Endothelial cell of umbilical vein (primary cell): ENCODE measurements around the gene SELENOF.

Experiments used
- CTCF ChIP-seq, 2 donors: IDR thresholded peaks; 1 replicate in 1 of 2; 2 replicates in 1 of 2; pipeline ENCODE4 v1.5.1; 2011; ENCODE audit warnings: low read length in 2 of 2, mild to moderate bottlenecking in 2 of 2, moderate library complexity in 2 of 2, control low read depth in 1 of 2, inconsistent platforms in 1 of 2, low read depth in 1 of 2; ENCODE audit not compliant: insufficient read depth in 1 of 2; ENCODE audit errors: extremely low read depth in 1 of 2
- EZH2 ChIP-seq: IDR thresholded peaks from 2 replicates; pipeline ENCODE4 v1.6.1; 2012; ENCODE audit warnings: borderline replicate concordance, low read depth, mild to moderate bottlenecking, moderate library complexity, low read length, inconsistent platforms; ENCODE audit not compliant: severe bottlenecking
- FOS ChIP-seq: IDR thresholded peaks from 2 replicates; pipeline ENCODE4 v1.6.1; 2011; ENCODE audit warnings: mild to moderate bottlenecking, low read length, moderate library complexity, borderline replicate concordance; ENCODE audit not compliant: insufficient read depth
- JUN ChIP-seq: IDR thresholded peaks from 2 replicates; pipeline ENCODE4 v1.6.1; 2011; ENCODE audit warnings: borderline replicate concordance, low read depth; ENCODE audit not compliant: insufficient read length, insufficient read depth
- MAX ChIP-seq: IDR thresholded peaks from 2 replicates; pipeline ENCODE4 v1.6.1; 2011; ENCODE audit not compliant: insufficient read depth, insufficient read length
- POLR2A ChIP-seq: IDR thresholded peaks from 2 replicates; pipeline ENCODE4 v1.6.1; 2012; ENCODE audit warnings: low read depth, mild to moderate bottlenecking, control low read depth, low read length
- POLR2AphosphoS5 ChIP-seq: IDR thresholded peaks from 2 replicates; pipeline ENCODE4 v1.6.1; 2012; ENCODE audit warnings: low read depth, mild to moderate bottlenecking, control low read depth, low read length, moderate library complexity; ENCODE audit not compliant: insufficient read depth

DNA sequence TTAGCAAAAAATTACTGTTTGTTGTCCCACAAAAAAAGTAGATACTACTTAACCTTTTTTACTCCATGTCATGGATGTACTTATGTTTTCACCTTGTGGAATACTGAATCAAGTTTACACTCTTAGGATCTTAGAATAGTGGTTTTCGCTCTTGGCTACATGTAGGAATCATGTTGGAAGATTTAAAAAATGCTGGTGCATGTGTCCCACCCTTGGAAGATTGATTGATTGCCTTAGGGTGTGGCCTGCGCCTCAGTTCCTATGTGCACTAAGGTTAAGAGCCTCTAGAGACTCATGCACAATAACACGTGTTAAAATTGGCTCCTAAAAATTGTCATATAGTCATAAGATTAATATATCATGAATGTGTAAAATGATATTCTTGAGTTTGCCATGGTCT is 25.5 kb upstream of the SELENOF start:
- no peak for TF ChIP-seq CTCF (IDR thresholded peaks at IDR 0.05; ENCODE audit: extremely low read depth in 1 of 2, insufficient read depth in 1 of 2, low read depth in 1 of 2, low read length in 2 of 2)
- no peak for TF ChIP-seq POLR2AphosphoS5
- no peak for TF ChIP-seq FOS
- TF ChIP-seq MAX: no peak
- no peak for TF ChIP-seq POLR2A
- TF ChIP-seq EZH2: no peak
- TF ChIP-seq JUN: no peak
